HTR-8/SVneo (cell line): ENCODE measurements around the gene FUT2.
"Not testable (repeated sequence)": the region's sequence is repeated elsewhere in the genome, so short reads cannot be mapped to it uniquely, and the experiment has no call there.

Experiments used
- DNase-seq: peaks from one replicate; pipeline ENCODE4 v3.0.0; 2011; ENCODE audit warnings: low spot score, mixed read lengths; ENCODE audit not compliant: insufficient read length
- FAIRE-seq: peaks from 2 replicates; lab custom pipeline; 2011; peaks lifted over from hg19 to GRCh38; lab: Jason Lieb, UNC

FUT2 gene

DNA sequence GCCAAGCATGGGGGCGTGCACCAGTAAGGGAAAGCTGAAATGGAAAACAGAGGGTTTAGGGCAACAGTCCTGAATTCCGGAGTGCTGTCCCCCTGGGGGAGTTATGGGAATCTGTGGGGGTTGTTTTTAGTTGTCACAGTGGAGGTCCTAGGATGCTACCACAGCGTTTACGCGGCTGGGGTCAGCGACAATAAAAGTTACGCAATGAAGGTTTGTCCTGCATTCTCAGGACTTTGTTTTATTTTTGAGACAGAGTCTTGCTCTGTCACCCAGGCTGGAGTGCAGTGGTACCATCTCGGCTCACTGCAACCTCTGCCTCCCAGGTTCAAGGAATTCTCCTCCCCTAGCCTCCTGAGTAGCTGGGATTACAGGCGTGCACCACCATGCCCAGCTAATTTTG, 2.1 kb upstream of the FUT2 start:
- FAIRE-seq, DNase-seq: not testable (repeated sequence)

- no peak for DNase-seq
Measured at GRCh38 chr19:48696353-48697010, 711 bp downstream of the FUT2 start.

GRCh38 chr19:48698046-48698445, 2.3 kb downstream of the FUT2 start:
- DNase-seq = no peak
- no peak for FAIRE-seq

More at GRCh38 chr19:48696353-48697010, 711 bp downstream of the FUT2 start:
- no peak for FAIRE-seq

- FAIRE-seq (no peak), DNase-seq (no peak)
Measured at GRCh38 chr19:48702701-48703100, 6.9 kb downstream of the FUT2 start.

DNA sequence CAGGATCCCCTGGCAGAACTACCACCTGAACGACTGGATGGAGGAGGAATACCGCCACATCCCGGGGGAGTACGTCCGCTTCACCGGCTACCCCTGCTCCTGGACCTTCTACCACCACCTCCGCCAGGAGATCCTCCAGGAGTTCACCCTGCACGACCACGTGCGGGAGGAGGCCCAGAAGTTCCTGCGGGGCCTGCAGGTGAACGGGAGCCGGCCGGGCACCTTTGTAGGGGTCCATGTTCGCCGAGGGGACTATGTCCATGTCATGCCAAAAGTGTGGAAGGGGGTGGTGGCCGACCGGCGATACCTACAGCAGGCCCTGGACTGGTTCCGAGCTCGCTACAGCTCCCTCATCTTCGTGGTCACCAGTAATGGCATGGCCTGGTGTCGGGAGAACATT, 7.5 kb downstream of the FUT2 start:
- DNase-seq (no peak), FAIRE-seq (no peak)

DNA sequence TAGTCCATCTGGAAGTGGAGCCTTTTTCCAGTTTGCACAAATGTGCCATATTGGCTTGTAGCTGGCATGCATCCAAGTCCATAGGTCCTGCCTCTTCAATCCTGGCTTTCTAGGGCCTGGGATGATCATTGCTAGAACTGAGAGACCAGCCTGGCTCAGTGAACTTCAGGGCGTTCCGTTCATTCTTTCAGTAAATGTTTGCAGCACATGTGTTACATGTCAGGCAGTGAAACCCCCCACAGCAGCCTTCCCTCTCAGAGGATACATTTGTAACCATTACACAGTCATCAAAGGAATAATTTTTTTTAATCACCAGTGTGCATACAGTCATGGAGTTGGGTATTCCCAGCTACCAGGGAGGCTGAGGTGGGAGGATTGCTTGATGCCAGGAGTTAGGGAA, 9.7 kb downstream of the FUT2 start:
- DNase-seq (no peak), FAIRE-seq (no peak)

- FAIRE-seq = no peak
- DNase-seq = no peak
Measured at GRCh38 chr19:48708471-48708870, 12.7 kb downstream of the FUT2 start.

DNA sequence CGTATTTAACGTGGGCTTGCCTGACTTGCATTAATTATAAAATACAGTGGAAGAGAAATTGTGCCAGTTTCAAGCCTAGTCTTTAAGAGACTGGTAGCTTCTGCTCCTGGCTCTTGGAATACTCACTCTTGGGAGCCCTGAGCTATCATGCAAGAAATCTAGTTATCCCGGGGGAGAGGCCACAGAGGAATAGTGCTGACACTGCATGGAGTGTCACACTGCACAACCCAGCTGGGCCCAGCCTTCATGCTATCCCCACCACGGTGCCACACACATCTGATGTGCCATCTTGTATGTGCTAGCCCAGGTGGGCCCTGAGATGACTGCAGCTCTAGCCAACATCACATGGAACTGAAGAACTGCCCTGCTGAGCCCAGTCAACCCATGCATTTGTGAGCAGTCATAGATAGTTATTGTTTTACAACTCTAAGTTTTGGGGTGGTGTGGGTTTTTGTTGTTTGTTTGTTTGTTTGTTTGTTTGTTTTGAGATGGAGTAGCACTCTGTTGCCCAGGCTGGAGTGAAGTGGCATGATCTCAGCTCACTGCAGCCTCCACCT, 15.4 kb downstream of the FUT2 start:
- FAIRE-seq = peak; percentile 9
- DNase-seq = no peak

DNA sequence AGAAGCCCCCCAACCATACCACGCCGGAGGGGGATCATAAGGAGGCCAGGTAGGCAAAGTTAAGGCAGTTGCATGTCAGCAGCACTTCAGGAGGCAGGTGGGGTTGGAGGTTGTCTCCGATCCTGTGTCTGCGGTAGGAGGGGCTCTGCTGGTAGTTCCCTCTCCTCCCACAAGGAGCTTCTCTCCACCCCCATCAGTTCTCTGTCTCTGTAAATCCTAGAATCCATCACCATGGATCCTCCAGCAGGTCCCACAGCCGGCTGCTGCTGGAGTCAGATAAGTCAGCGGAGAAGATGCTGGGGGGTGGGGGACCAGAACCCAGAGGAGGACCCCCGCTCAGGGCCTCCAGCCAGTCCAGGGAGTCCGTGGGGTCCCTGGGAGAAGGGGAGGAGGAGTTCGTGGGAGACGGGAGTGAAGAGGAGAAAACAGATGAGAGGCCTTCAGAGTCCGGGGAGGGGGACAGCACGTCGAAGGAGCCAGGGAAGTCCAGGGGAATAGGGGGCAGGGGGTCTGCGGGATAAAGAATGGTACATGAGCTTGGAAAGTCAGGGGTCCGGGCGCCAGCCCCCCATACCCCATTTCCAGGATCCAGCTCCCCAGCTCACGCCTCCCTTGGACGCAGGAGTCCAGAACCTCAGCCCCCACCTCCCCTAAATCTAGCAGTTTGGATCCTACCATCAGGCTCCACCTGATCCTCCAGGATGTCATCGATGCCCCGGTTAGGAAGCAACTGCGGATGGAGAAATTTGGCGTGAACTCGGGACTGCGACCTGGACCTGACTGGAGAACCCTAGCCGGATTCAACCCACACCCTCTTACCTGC, 17.5 kb downstream of the FUT2 start:
- no peak for FAIRE-seq

DNA sequence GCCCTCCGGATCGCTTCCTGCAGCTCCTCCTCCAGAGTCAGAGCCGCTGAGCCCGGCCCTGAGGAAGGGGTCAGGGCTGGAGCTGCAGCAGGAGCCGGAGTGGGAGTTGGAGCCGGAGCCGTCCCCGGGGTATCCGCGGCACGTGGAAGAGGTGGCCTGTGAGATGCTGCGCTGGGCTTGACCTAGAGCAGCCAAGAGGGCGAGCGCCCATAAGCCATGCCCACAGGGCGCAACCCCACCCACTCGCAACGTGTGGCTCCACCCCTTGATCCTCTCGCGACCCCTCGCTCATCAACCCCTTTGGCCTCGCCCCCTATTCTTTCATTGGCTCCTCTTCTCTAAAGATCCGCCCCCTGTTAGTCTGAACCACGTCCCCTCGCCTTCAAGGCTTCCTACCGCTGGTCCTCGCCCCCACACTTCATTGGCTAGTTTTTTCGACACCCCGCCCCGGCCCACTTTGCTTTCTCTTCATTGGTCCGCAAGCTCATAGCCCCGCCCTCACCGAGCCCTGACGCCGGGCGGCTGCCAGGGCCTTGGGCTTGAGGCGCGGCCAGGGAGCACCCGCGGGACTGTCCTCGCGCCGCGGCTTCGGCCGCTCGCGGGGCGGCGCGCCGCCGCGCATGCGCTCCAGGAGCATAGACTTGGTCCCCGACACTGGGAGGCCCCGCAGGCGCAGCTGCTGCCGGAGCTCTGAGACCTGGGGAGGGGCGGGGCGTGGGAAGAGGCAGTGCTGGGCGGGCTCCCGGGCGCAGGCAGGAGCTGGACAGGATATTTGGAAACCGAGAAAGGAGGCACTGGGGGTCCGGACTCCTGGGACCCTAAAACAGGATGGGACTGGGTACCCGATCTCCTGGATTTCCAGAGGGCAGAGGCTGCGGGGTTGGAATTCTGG, 18.3 kb downstream of the FUT2 start:
- FAIRE-seq (peak; percentile 98), DNase-seq (peak; percentile 99)

More for the DNA sequence above, 17.5 kb downstream of the FUT2 start:
- peak; percentile 37 for DNase-seq

- DNase-seq (no peak), FAIRE-seq (no peak)
Measured at GRCh38 chr19:48714759-48715675, 19.2 kb downstream of the FUT2 start.

GRCh38 chr19:48715681-48716171, 20.0 kb downstream of the FUT2 start:
- no peak for DNase-seq
- FAIRE-seq = no peak

- FAIRE-seq = peak; percentile 69
- peak; percentile 61 for DNase-seq
Measured at GRCh38 chr19:48716562-48717291, 21.0 kb downstream of the FUT2 start.

DNA sequence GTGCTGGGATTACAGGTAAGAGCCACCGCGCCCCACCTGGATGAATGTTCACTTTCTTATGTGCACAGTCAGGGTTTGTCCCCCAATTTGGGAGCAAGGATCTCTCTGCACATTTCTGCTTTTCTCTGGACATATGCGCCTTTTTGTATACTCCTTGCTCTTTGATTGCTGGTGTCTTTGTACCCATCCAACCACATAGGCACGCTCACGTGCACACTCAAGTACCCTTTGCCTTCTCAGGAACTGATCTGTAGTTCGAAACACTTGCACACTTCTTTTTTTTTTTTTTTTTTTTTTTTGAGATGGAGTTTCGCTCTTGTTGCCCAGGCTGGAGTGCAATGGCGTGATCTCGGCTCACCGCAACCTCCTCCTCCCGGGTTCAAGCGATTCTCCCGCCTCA, 22.3 kb downstream of the FUT2 start:
- not testable (repeated sequence) for DNase-seq, FAIRE-seq

DNA sequence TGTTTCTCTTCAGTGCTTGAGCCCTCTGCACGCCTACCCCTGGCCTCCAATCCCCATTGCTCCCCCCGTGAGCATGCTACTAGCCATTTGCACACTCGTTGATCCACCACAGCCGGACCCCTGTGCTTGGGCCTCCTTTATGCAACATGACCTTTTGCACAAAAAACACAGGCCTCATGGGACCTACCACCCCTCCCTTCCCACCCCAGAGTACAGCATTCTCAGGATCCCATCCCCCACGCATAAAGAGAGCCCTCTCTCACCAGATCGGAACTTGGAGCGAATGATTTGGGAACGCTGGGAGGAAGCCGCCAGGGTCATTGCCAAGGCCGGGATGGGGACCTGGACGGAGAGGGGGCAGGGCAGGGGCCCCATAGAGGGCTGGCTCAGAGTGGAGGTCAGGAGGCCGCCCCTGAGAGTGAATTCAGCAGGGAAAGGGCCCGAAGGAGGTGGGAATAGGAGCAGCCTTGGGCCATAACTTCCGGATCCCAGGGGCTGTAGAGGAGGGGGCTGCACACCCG, 23.0 kb downstream of the FUT2 start:
- DNase-seq (no peak), FAIRE-seq (no peak)

DNA sequence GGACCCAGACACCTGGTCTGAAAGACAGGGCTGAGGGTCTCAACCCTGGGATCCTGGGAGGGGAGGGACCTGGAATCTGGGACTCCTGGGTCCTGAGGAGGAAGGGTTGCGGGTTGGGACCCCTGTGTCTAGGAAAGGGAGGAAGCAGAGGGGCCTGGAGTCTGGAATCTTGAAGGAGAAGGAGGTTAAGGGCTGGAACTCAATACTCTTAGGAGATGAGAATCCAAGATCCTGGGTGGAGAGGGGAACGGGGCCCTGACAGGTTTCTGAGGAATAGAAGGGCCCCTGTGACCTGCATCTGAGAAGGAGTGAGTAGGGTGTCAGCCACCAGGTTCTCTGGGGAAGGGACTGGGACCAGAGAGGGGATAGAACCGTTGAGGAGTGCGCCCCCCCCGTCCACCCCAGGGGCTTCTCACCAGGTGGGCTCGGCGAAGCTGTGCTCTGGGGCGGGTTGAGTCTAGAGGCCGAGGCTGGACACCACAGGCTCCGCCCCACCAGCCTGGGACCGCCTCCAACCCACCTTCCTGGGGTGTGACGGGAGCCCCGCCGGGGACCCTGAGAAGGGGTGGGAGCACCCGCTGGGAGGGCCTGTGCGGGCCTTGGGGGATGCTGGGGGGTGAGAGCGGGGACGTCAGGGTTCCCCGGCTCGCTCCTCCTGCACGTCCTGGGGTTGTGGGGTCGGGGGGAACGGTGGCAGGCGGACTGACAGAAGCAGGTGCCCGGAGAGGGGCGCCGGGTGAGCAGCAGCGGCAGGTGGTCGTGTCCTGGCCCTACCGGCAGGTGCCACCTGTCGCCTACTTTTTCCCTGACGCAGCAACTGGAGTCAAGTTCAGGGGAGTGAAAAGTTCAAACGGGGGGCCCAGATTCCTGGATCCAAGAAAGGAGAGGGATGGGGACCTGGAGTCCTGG, 23.7 kb downstream of the FUT2 start, which contains the start of gene MAMSTR:
Gene MAMSTR (minus strand): TSS at position 463 of the 909 bp plus-strand sequence. CDS start 694 bp downstream, outside the sequence.
- no peak for DNase-seq
- FAIRE-seq = no peak

GRCh38 chr19:48720251-48720612, 24.5 kb downstream of the FUT2 start:
- FAIRE-seq (no peak), DNase-seq (no peak)
